GM13976 (cell line): ENCODE data around the gene EXOC4.

Experiments used
- DNase-seq: peaks from one replicate; pipeline ENCODE4 v3.0.0; 2012; ENCODE audit warnings: low spot score
- in situ Hi-C: fragments of 300-500 bp; cut with MboI; formaldehyde crosslinking; loops from one replicate; pipeline ENCODE4 v1.12.0; 2022; ENCODE audit warnings: low sequenced_read_pairs, mixed read lengths, inconsistent platforms; ENCODE audit not compliant: unreplicated experiment
- TF ChIP-seq, protein P1 (sequence below): IDR thresholded peaks from 2 replicates; pipeline ENCODE4 v1.5.1; 2012; ENCODE audit warnings: borderline replicate concordance, mild to moderate bottlenecking; ENCODE audit not compliant: insufficient read depth; ENCODE audit errors: extremely low read depth, missing control alignments, control extremely low read depth

The EXOC4 gene

DNA sequence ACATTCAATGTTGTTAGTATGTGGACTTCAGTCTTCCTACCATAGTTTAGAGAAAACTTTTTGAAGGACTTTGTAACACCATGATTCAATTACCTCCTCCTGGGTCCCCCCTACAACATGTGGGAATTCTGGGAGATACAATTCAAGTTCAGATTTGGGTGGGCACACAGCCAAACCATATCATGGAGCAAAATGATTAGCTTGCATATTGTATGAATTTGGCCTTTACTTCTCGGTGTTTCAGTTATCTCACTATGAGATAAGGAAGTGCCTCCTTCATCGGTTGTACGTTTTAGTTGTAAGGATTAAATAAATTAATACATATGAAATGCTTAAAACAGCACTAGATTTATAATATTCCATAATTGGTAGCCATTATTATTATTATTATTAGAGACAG, 428.7 kb downstream of the EXOC4 start:
- TF ChIP-seq, protein P1, sequence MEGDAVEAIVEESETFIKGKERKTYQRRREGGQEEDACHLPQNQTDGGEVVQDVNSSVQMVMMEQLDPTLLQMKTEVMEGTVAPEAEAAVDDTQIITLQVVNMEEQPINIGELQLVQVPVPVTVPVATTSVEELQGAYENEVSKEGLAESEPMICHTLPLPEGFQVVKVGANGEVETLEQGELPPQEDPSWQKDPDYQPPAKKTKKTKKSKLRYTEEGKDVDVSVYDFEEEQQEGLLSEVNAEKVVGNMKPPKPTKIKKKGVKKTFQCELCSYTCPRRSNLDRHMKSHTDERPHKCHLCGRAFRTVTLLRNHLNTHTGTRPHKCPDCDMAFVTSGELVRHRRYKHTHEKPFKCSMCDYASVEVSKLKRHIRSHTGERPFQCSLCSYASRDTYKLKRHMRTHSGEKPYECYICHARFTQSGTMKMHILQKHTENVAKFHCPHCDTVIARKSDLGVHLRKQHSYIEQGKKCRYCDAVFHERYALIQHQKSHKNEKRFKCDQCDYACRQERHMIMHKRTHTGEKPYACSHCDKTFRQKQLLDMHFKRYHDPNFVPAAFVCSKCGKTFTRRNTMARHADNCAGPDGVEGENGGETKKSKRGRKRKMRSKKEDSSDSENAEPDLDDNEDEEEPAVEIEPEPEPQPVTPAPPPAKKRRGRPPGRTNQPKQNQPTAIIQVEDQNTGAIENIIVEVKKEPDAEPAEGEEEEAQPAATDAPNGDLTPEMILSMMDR: no peak
- no peak for DNase-seq
- in situ Hi-C loops: no loop called here

DNA sequence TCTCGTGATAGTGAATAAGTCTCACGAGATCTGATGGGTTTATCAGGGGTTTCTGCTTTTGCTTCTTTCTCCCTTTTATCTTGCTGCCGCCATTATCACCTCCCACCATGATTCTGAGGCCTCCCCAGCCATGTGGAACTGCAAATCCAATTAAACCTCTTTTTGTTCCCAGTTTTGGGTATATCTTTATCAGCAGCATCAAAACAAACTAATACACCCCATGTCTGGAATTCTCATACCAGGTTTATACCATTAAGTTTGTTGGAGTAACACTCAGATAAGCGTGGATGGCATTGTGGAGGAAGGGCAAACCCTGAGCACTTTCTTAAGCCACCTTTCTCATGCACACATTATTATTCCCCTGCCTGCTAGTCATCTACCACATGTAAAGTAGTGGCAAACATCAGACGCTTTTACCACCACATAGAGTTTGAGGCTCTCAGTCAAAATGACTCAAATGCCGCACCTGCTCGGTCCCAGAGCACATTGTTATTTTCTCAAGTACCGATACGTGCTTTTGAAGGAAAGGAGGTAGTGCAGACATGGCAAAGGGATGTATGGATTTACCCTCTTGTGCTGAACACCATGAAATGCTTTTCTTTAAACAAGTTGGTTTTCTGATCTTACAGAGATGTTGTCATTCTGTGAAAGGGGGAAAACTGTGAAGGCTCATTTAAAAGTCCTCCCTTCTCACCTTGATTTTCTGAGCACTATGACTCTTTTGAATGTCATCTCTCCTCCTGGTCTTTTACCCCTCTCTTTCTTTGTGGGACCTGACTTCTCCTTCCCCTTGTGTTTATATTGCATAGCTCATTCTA, 429.7 kb downstream of the EXOC4 start:
- in situ Hi-C loops: no loop called here
- DNase-seq: no peak
- TF ChIP-seq, protein P1: no peak

DNA sequence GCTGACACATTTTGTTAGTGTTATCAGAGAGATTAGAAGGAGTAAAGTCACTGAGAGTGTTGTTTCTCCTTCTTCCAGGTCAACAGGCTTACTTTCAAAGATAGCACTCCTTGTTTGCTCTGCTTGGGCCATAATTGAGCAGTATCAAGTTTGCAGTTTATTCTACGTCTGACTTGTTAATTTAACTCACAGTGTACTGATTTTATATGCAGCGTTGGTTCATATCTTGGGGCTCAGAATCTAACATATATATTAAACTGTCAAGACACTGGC, 430.2 kb downstream of the EXOC4 start:
- DNase-seq: no peak
- in situ Hi-C loops: no loop called here
- TF ChIP-seq, protein P1: no peak

DNA sequence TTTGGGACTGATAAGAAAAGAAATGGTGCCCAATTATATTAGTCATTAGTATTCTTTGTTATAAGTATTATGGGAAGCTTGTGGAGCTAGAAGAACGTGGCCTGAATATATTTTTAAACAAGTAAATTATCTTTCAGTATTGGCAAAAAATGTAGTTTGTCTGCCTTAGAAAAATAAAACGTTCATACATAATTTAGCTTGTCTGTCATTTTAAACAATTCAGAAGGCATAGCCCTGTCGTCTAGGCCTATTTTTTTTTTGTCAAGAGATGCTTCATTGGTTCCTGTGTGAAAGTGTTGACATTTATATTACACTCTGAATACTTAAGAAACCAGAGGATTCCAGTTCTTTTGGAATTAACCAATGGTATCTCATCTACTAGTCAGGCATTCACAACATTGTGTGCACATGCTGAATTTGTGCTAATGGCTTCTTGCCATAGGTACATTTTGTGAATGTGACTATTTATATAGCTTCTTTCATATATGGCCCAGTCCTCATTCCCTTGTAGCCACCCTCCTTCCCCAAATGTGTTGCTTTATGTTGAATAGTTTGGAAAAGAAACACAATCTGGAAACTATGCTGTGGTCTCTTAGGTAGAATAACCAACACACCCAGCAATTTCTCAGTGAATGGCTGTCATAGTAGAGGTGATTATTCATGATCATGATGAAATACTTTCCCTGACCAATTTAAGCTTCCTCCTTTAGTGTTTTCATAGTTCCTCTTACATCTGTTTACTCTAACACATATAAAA, 435.8 kb downstream of the EXOC4 start:
- TF ChIP-seq, protein P1: no peak
- in situ Hi-C loops: no loop called here
- DNase-seq: no peak

DNA sequence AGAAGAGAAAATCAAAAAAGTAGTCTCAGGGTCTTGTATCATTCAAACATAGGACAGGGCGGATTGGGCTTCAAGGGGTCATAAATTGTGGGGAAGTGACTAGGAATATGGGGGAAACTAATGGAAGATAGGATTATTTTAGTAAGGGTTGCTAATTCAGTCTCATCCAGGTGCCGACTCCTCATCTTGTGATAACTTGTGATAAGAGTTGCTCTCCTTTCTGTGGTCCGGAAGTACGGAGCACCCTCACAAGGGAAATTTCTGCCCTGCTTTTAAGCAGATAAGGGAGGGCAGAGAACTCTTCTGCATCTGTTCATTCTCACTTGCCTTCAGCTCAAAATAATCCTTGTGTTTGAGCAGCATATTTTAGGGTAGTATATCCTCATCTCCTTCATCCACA, 437.9 kb downstream of the EXOC4 start:
- DNase-seq: no peak
- in situ Hi-C loops: no loop called here
- TF ChIP-seq, protein P1: no peak

DNA sequence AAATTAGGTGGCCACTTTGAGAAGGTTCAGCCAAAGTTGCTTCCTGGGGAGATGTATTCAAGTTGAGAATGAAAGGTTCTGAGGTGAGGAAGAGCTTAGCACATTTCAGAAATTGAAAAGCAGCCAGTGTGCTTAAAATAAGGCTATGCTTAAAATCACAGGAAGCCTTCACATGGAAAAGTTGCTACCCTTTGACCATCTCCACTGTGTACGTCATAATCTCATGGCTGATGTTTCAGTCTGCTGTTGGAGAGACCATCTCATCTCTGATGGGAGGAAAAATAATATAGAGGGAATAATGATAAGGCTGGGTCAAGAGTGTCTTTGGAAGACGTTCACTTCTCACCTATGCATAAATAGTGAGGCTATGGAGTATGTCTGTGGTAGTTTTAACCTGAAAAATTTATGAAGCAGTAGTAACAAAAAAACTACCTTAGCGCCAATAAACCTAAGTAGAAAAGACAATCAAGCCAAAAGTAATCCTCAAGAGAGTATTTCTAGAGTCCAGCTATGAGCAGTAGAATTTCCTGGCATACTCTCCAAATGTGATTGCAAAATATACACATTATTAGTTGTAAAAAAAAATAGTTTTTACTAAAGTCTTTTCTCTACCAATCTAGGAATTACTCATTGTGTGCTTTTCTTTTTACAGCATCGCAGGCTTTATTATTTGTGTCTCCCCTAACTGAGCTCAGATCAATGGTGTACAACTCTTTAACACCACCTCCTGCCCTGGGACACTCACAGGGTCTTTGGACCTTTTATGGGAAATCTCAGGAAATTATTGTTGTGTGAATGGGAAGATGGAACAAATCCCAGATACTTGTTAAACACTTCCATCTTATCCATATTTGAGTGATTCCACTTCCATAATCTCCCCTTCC, 439.1 kb downstream of the EXOC4 start:
- in situ Hi-C loops: no loop called here
- TF ChIP-seq, protein P1: no peak
- no peak for DNase-seq
